Measurements from ENCODE around the gene DNAH11. TPM values are rescaled to one million over a fixed set of nuclear protein-coding genes. Genes with fewer than 3 reads are reported as not detected.

The DNAH11 gene
- total RNA-seq, 1 experiment from 2014 or later = 1.6 TPM

- no TSS peak for BruUV-seq (replicated peaks)
- no peaks in the 10 kb centered on the region for H3K36me3 ChIP-seq (ENCODE audit: low read depth, low read length)
- no peaks in the 10 kb centered on the region for H3F3A ChIP-seq (ENCODE audit: low read length, unreplicated experiment)
- intact Hi-C loops (cut with micrococcal nuclease) = no loop called here
- ChIA-PET CTCF (no interaction called here), POLR2A (ENCODE audit: unreplicated experiment) (no interaction called here)
- no peaks in the 10 kb centered on the region for H3K79me2 ChIP-seq (ENCODE audit: low read length)
- H3K9me2 ChIP-seq (replicated peaks; ENCODE audit: low read length) = no peaks in the 10 kb centered on the region
- TF ChIP-seq EZH2phosphoT487 (IDR thresholded peaks at IDR 0.05; ENCODE audit: borderline replicate concordance, low read length) = no peak
- no peak for TF ChIP-seq CTCF (conservative IDR thresholded peaks at IDR 0.05; ENCODE audit: low read depth, low read length)
- TF ChIP-seq EZH2 (IDR thresholded peaks at IDR 0.05; ENCODE audit: low read length, unreplicated experiment) = no peak
- H3K27me3 ChIP-seq (ENCODE audit: low read length) = no peaks in the 10 kb centered on the region
- peak; percentile 85 for ATAC-seq
- H3K4me2 ChIP-seq (ENCODE audit: low read length) = no peak overlapping the region
- H3K9ac ChIP-seq (ENCODE audit: low read length) = no peak overlapping the region
- H3K4me1 ChIP-seq (ENCODE audit: insufficient read depth, low read length) = peaks cover 6% of the 10 kb centered on the region; the same call in 1 of the 2 replicates
- H4K20me1 ChIP-seq (ENCODE audit: low read length) = no peaks in the 10 kb centered on the region
- no peaks in the 10 kb centered on the region for H3K9me3 ChIP-seq (ENCODE audit: low read length)
- no peak overlapping the region for H2AFZ ChIP-seq (ENCODE audit: low read length)
- H3K4me3 ChIP-seq (ENCODE audit: low read length) = no peak overlapping the region
- no peak overlapping the region for H3K27ac ChIP-seq (ENCODE audit: low read length)
- peak; percentile 54 for DNase-seq
Measured at GRCh38 chr7:21884496-21884895, 341.7 kb downstream of the DNAH11 start.

- Histone ChIP-seq H3K4me2 (ENCODE audit: low read length) (no peak overlapping the region), H3K4me3 (ENCODE audit: low read length) (no peak overlapping the region), H3K27ac (ENCODE audit: low read length) (no peak overlapping the region), H3K9ac (ENCODE audit: low read length) (no peak overlapping the region), H3K9me2 (replicated peaks; ENCODE audit: low read length) (no peaks in the 10 kb centered on the region), H3F3A (ENCODE audit: low read length, unreplicated experiment) (no peaks in the 10 kb centered on the region), H3K79me2 (ENCODE audit: low read length) (no peaks in the 10 kb centered on the region), H2AFZ (ENCODE audit: low read length) (no peak overlapping the region), H3K36me3 (ENCODE audit: low read depth, low read length) (no peaks in the 10 kb centered on the region), H3K9me3 (ENCODE audit: low read length) (no peaks in the 10 kb centered on the region), H4K20me1 (ENCODE audit: low read length) (no peaks in the 10 kb centered on the region), H3K4me1 (ENCODE audit: insufficient read depth, low read length) (peaks cover 6% of the 10 kb centered on the region; the same call in 1 of the 2 replicates), H3K27me3 (ENCODE audit: low read length) (no peaks in the 10 kb centered on the region)
- no peak for DNase-seq
- CTCF ChIA-PET = no interaction called here
- ATAC-seq = no peak
- BruUV-seq (replicated peaks) = no TSS peak
- POLR2A ChIA-PET (ENCODE audit: unreplicated experiment) = no interaction called here
- TF ChIP-seq EZH2phosphoT487 (IDR thresholded peaks at IDR 0.05; ENCODE audit: borderline replicate concordance, low read length) = no peak
- no peak for TF ChIP-seq CTCF (conservative IDR thresholded peaks at IDR 0.05; ENCODE audit: low read depth, low read length)
- TF ChIP-seq EZH2 (IDR thresholded peaks at IDR 0.05; ENCODE audit: low read length, unreplicated experiment) = no peak
- intact Hi-C loops (cut with micrococcal nuclease) = no loop called here
Measured at GRCh38 chr7:21886396-21886795, 343.6 kb downstream of the DNAH11 start.

GRCh38 chr7:21887353-21887752, 344.5 kb downstream of the DNAH11 start:
- Histone ChIP-seq H3K9ac (ENCODE audit: low read length) (no peak overlapping the region), H3K27me3 (ENCODE audit: low read length) (no peaks in the 10 kb centered on the region), H3F3A (ENCODE audit: low read length, unreplicated experiment) (no peaks in the 10 kb centered on the region), H3K4me2 (ENCODE audit: low read length) (no peak overlapping the region), H3K79me2 (ENCODE audit: low read length) (no peaks in the 10 kb centered on the region), H3K9me2 (replicated peaks; ENCODE audit: low read length) (no peaks in the 10 kb centered on the region), H2AFZ (ENCODE audit: low read length) (no peak overlapping the region), H3K27ac (ENCODE audit: low read length) (no peak overlapping the region), H4K20me1 (ENCODE audit: low read length) (no peaks in the 10 kb centered on the region), H3K4me3 (ENCODE audit: low read length) (no peak overlapping the region), H3K4me1 (ENCODE audit: insufficient read depth, low read length) (peaks cover 6% of the 10 kb centered on the region; the same call in 1 of the 2 replicates), H3K36me3 (ENCODE audit: low read depth, low read length) (no peaks in the 10 kb centered on the region), H3K9me3 (ENCODE audit: low read length) (no peaks in the 10 kb centered on the region)
- ATAC-seq (no peak), DNase-seq (no peak)
- CTCF ChIA-PET = no interaction called here
- BruUV-seq (replicated peaks) = no TSS peak
- intact Hi-C loops (cut with micrococcal nuclease) = no loop called here
- TF ChIP-seq CTCF (conservative IDR thresholded peaks at IDR 0.05; ENCODE audit: low read depth, low read length) = no peak
- TF ChIP-seq EZH2 (IDR thresholded peaks at IDR 0.05; ENCODE audit: low read length, unreplicated experiment) = no peak
- TF ChIP-seq EZH2phosphoT487 (IDR thresholded peaks at IDR 0.05; ENCODE audit: borderline replicate concordance, low read length) = no peak
- POLR2A ChIA-PET (ENCODE audit: unreplicated experiment) = no interaction called here

Data from PC-3 (cell line).